AML-193 (cell line): ENCODE data around the gene PTPN7.
A peak's percentile ranks its signal among the peaks of the same experiment; 100 is the strongest.
"Not testable (repeated sequence)": the region's sequence is repeated elsewhere in the genome, so short reads cannot be mapped to it uniquely, and the experiment has no call there.

Source experiments
- DNase-seq, 2 experiments: peaks; one replicate each; lab custom pipeline; 2025; lab: John Stamatoyannopoulos, UW

PTPN7 gene

GRCh38 chr1:202189918-202190715 lies 29.7 kb upstream of the PTPN7 start:
- no peak for DNase-seq

GRCh38 chr1:202189001-202189790 lies 28.8 kb upstream of the PTPN7 start:
- DNase-seq = peak; percentile 32 to 48

- no peak for DNase-seq
These were observed 27.4 kb upstream of the PTPN7 start for GRCh38 chr1:202187697-202188407.

GRCh38 chr1:202187041-202187671 lies 26.8 kb upstream of the PTPN7 start:
- no peak for DNase-seq

GRCh38 chr1:202186327-202186726 lies 25.9 kb upstream of the PTPN7 start:
- DNase-seq = no peak

GRCh38 chr1:202184750-202185460 lies 24.5 kb upstream of the PTPN7 start:
- peak; percentile 81 for DNase-seq

GRCh38 chr1:202182040-202182877 lies 21.9 kb upstream of the PTPN7 start:
- no peak for DNase-seq

GRCh38 chr1:202181586-202181985 lies 21.2 kb upstream of the PTPN7 start:
- no peak for DNase-seq

- DNase-seq = not testable (repeated sequence)
These were observed 20.3 kb upstream of the PTPN7 start for GRCh38 chr1:202180751-202181139.

- no peak for DNase-seq
These were observed 19.7 kb upstream of the PTPN7 start for GRCh38 chr1:202179828-202180750.

GRCh38 chr1:202176949-202177927 lies 16.8 kb upstream of the PTPN7 start:
- no peak for DNase-seq

- no peak for DNase-seq
These were observed 13.6 kb upstream of the PTPN7 start for GRCh38 chr1:202173993-202174392.

- DNase-seq = no peak
These were observed 11.6 kb upstream of the PTPN7 start for GRCh38 chr1:202172015-202172355.

- DNase-seq = no peak
These were observed 11.1 kb upstream of the PTPN7 start for GRCh38 chr1:202171292-202172014.

GRCh38 chr1:202170726-202171125 lies 10.3 kb upstream of the PTPN7 start:
- no peak for DNase-seq

- no peak for DNase-seq
These were observed 8.5 kb upstream of the PTPN7 start for GRCh38 chr1:202168861-202169260.

GRCh38 chr1:202167708-202168415 lies 7.5 kb upstream of the PTPN7 start:
- no peak for DNase-seq
